GM19351 (cell line): ENCODE data around the gene CYB5B.

Experiments
- ATAC-seq: cut with Tn5 transposase; IDR thresholded peaks from one replicate; pipeline ENCODE4 v1.9.1; 2021; ENCODE audit warnings: mild to moderate bottlenecking, moderate library complexity; ENCODE audit not compliant: unreplicated experiment

Gene CYB5B

GRCh38 chr16:69483611-69484010 lies 59.2 kb downstream of the CYB5B start:
- no peak for ATAC-seq

GRCh38 chr16:69485361-69485760 lies 60.9 kb downstream of the CYB5B start:
- ATAC-seq: no peak

GRCh38 chr16:69485816-69486215 lies 61.4 kb downstream of the CYB5B start:
- no peak for ATAC-seq

GRCh38 chr16:69486272-69486671 lies 61.9 kb downstream of the CYB5B start:
- ATAC-seq: no peak

- ATAC-seq: no peak
These were observed 62.3 kb downstream of the CYB5B start for GRCh38 chr16:69486724-69487123.

- ATAC-seq: no peak
These were observed 66.4 kb downstream of the CYB5B start for GRCh38 chr16:69490707-69491324.

GRCh38 chr16:69494991-69495392 lies 70.6 kb downstream of the CYB5B start:
- no peak for ATAC-seq

GRCh38 chr16:69495821-69496220 lies 71.4 kb downstream of the CYB5B start:
- no peak for ATAC-seq

- no peak for ATAC-seq
These were observed 72.0 kb downstream of the CYB5B start for GRCh38 chr16:69496376-69496775.

GRCh38 chr16:69496896-69497295 lies 72.5 kb downstream of the CYB5B start:
- no peak for ATAC-seq

- ATAC-seq: no peak
These were observed 73.6 kb downstream of the CYB5B start for GRCh38 chr16:69497876-69498596.

GRCh38 chr16:69498926-69499325 lies 74.5 kb downstream of the CYB5B start:
- no peak for ATAC-seq

- ATAC-seq: no peak
These were observed 75.3 kb downstream of the CYB5B start for GRCh38 chr16:69499541-69500230.

GRCh38 chr16:69500496-69500895 lies 76.1 kb downstream of the CYB5B start:
- ATAC-seq: no peak

- ATAC-seq: no peak
These were observed 77.7 kb downstream of the CYB5B start for GRCh38 chr16:69501956-69502745.

- no peak for ATAC-seq
These were observed 78.8 kb downstream of the CYB5B start for GRCh38 chr16:69503244-69503643.

- ATAC-seq: no peak
These were observed 83.8 kb downstream of the CYB5B start for GRCh38 chr16:69508033-69508755.

- ATAC-seq: no peak
These were observed 84.7 kb downstream of the CYB5B start for GRCh38 chr16:69509125-69509524.

- ATAC-seq: no peak
These were observed 87.2 kb downstream of the CYB5B start for GRCh38 chr16:69511651-69512050.

- no peak for ATAC-seq
These were observed 89.0 kb downstream of the CYB5B start for GRCh38 chr16:69513180-69513966.
